Body of pancreas (tissue), 4 donors: Measurements from ENCODE around the gene ERC2. TPM values are rescaled to one million over a fixed set of nuclear protein-coding genes. Genes with fewer than 3 reads are reported as not detected.

Source experiments
- ATAC-seq: fragments of 150-250 bp; one replicate; pipeline ENCODE4 v1.9.1; 2016
- DNase-seq, 4 donors: peaks; one replicate each; pipeline ENCODE4 v3.0.0-alpha.2; 2019
- H3K27ac ChIP-seq, 4 donors: fragments of 200-600 bp; sonication (generic); 1 replicate in 3 of 4; 2 replicates in 1 of 4; pipeline versions ENCODE4 v1.5.1 to v1.6.1; 2016 to 2019; ENCODE audit warnings: mild to moderate bottlenecking in 1 of 4, mixed read lengths in 1 of 4, moderate library complexity in 1 of 4
- H3K27me3 ChIP-seq, 2 donors: fragments of 200-600 bp; sonication (generic); one replicate each; pipeline ENCODE4 v1.6.0; 2016; ENCODE audit warnings: mild to moderate bottlenecking in 1 of 2
- H3K36me3 ChIP-seq, 2 donors: fragments of 200-600 bp; sonication (generic); replicated peaks in 1 of 2; 2 replicates each; pipeline ENCODE4 v1.5.1; 2016; ENCODE audit warnings: low read depth in 2 of 2; ENCODE audit not compliant: insufficient read depth in 1 of 2
- H3K4me1 ChIP-seq: fragments of 200-600 bp; sonication (generic); one replicate; pipeline ENCODE4 v1.6.0; 2016
- H3K4me3 ChIP-seq, 2 donors: fragments of 200-600 bp; sonication (generic); 1 replicate in 1 of 2; 2 replicates in 1 of 2; pipeline ENCODE4 v1.5.1; 2016 to 2019
- H3K9me3 ChIP-seq, 3 donors: fragments of 200-600 bp; sonication (generic); 1 replicate in 2 of 3; 2 replicates in 1 of 3; pipeline ENCODE4 v1.5.1; 2016
- POLR2A ChIP-seq, 3 donors: fragments of 450-650 bp; IDR thresholded peaks; one replicate each; pipeline ENCODE4 v1.6.1; 2016; ENCODE audit warnings: antibody characterized with exemption in 3 of 3, mild to moderate bottlenecking in 2 of 3
- WGBS, 2 donors: methylation state at CpG; one replicate each; pipeline ENCODE4 v1.1.5; 2017; 5-methylcytosine and 5-hydroxymethylcytosine counted together
- intact Hi-C: fragments of 100-400 bp; cut with DNase I; formaldehyde crosslinking; loops from one replicate; pipeline ENCODE4 v1.15.1; 2023
- total RNA-seq, 2 donors: library from RNA; depleted of rRNA; stranded (reverse); fragments of >200 nt; gene quantifications; one replicate each; pipeline ENCODE4 v1.1.0, GENCODE V29; 2016
- TF ChIP-seq, protein P1 (sequence below), 7 experiments: fragments of 450-650 bp in 4 of 7; fragments of 200-600 bp in 3 of 7; sonication (generic) in 3 of 7; IDR thresholded peaks; one replicate each; pipeline ENCODE4 v1.5.1; 2016 to 2019; ENCODE audit warnings: antibody characterized with exemption in 7 of 7

The ERC2 gene
- total RNA-seq, 2 donors from 2014 or later: 4.0 to 4.7 TPM

- TF ChIP-seq POLR2A (IDR thresholded peaks at IDR 0.05): no peak
- TF ChIP-seq, protein P1, sequence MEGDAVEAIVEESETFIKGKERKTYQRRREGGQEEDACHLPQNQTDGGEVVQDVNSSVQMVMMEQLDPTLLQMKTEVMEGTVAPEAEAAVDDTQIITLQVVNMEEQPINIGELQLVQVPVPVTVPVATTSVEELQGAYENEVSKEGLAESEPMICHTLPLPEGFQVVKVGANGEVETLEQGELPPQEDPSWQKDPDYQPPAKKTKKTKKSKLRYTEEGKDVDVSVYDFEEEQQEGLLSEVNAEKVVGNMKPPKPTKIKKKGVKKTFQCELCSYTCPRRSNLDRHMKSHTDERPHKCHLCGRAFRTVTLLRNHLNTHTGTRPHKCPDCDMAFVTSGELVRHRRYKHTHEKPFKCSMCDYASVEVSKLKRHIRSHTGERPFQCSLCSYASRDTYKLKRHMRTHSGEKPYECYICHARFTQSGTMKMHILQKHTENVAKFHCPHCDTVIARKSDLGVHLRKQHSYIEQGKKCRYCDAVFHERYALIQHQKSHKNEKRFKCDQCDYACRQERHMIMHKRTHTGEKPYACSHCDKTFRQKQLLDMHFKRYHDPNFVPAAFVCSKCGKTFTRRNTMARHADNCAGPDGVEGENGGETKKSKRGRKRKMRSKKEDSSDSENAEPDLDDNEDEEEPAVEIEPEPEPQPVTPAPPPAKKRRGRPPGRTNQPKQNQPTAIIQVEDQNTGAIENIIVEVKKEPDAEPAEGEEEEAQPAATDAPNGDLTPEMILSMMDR (IDR thresholded peaks at IDR 0.05): no peak
- ATAC-seq (no peak), DNase-seq (no peak)
- H3K4me3 ChIP-seq: no peak overlapping the region
- H3K27ac ChIP-seq: no peak overlapping the region
- no peaks in the 10 kb centered on the region for H3K4me1 ChIP-seq
- H3K27me3 ChIP-seq: no peaks in the 10 kb centered on the region
- no peaks in the 10 kb centered on the region for H3K36me3 ChIP-seq
- H3K9me3 ChIP-seq: no peaks in the 10 kb centered on the region
- intact Hi-C loops: no loop called here
These were observed 57.7 kb downstream of the ERC2 start for GRCh38 chr3:56410576-56410975.

DNA sequence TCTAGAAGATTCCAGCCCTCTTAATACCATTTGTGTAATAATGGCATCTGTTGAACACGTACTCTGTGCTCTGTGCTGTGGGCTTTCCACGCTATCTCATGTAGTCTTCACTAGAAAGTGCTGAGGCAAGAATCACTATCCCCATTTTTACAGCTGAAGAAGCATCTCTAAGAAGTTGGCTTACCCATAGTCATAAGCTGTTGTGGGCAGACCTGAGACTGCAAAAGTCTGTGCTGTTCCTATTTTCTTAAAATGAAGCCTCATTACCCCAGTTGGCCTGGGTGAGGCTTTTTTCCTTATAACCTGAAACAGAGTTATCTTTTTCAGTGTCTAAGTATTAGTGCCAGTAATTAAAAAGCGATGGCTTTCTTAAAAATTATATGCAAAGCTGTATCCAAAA lies 58.5 kb downstream of the ERC2 start:
- no peaks in the 10 kb centered on the region for H3K27me3 ChIP-seq
- H3K4me1 ChIP-seq: no peaks in the 10 kb centered on the region
- no peak for ATAC-seq
- no peak for TF ChIP-seq POLR2A (IDR thresholded peaks at IDR 0.05)
- TF ChIP-seq, protein P1 (IDR thresholded peaks at IDR 0.05): no peak
- 85 to 95% methylated on average over 3 of the region's 3 CpGs for WGBS, 2 donors
- H3K4me3 ChIP-seq: no peak overlapping the region
- H3K36me3 ChIP-seq: no peaks in the 10 kb centered on the region
- intact Hi-C loops: no loop called here
- no peak overlapping the region for H3K27ac ChIP-seq
- no peak for DNase-seq
- H3K9me3 ChIP-seq: no peaks in the 10 kb centered on the region

- Histone ChIP-seq H3K4me3 (no peak overlapping the region), H3K4me1 (no peaks in the 10 kb centered on the region), H3K36me3 (no peaks in the 10 kb centered on the region), H3K27me3 (no peaks in the 10 kb centered on the region), H3K27ac (no peak overlapping the region), H3K9me3 (no peaks in the 10 kb centered on the region)
- WGBS, 2 donors: 91 to 95% methylated on average over 18 of the region's 18 CpGs
- TF ChIP-seq, protein P1 (IDR thresholded peaks at IDR 0.05): no peak
- TF ChIP-seq POLR2A (IDR thresholded peaks at IDR 0.05): no peak
- intact Hi-C loops: no loop called here
- DNase-seq (no peak), ATAC-seq (no peak)
These were observed 59.5 kb downstream of the ERC2 start for GRCh38 chr3:56408761-56409196.

DNA sequence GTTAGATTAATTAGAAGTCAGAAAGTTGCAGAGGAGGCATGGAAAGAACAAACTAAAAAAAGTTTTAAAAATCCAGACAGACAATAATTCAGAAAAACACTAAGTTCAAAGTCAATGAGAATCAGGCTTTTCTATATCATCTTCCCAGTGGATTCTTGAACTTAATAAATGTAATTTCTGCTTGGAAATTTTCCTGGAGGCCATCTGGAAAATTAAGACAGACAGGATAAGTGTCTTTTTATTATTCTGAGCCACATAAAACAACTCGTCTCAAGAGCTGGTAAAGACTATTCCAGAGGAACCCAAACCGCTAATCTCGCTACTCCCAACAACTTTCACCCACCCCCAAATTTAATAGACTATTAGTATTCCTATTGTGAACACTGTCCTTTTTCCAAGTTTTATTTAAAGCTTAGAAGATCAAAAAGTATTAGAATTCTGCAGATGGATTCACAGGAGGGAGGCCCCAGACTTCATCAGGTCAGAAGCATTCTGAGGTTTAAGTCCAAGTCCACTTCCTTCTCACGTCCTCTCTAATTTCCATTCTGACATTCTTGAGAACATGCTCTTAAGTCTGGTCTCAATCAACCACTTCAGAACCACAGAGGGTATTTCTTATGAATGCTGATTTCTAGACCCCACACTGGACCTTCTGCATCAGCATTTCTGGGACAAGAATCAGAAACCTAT lies 61.3 kb downstream of the ERC2 start:
- no peak for ATAC-seq
- Histone ChIP-seq H3K4me3 (no peak overlapping the region), H3K4me1 (no peaks in the 10 kb centered on the region), H3K27ac (no peak overlapping the region), H3K36me3 (no peaks in the 10 kb centered on the region), H3K9me3 (no peaks in the 10 kb centered on the region), H3K27me3 (no peaks in the 10 kb centered on the region)
- 88 to 92% methylated on average over 4 of the region's 4 CpGs for WGBS, 2 donors
- intact Hi-C loops: no loop called here
- TF ChIP-seq, protein P1 (IDR thresholded peaks at IDR 0.05): no peak
- TF ChIP-seq POLR2A (IDR thresholded peaks at IDR 0.05): no peak
- DNase-seq: no peak

GRCh38 chr3:56404884-56405283 lies 63.4 kb downstream of the ERC2 start:
- no peaks in the 10 kb centered on the region for H3K27me3 ChIP-seq
- no peak for TF ChIP-seq POLR2A (IDR thresholded peaks at IDR 0.05)
- TF ChIP-seq, protein P1 (IDR thresholded peaks at IDR 0.05): no peak
- H3K36me3 ChIP-seq: no peaks in the 10 kb centered on the region
- H3K4me1 ChIP-seq: no peaks in the 10 kb centered on the region
- no peak overlapping the region for H3K4me3 ChIP-seq
- 87 to 88% methylated on average over 3 of the region's 3 CpGs for WGBS, 2 donors
- intact Hi-C loops: no loop called here
- no peak for DNase-seq
- H3K9me3 ChIP-seq: no peaks in the 10 kb centered on the region
- ATAC-seq: no peak
- H3K27ac ChIP-seq: no peak overlapping the region
